GM18519 (cell line): ENCODE measurements around the gene ADAM22.
"Not testable (repeated sequence)": the region's sequence is repeated elsewhere in the genome, so short reads cannot be mapped to it uniquely, and the experiment has no call there.

Experiments used
- ATAC-seq: cut with Tn5 transposase; IDR thresholded peaks from one replicate; pipeline ENCODE4 v1.9.1; 2021; ENCODE audit warnings: mild to moderate bottlenecking, moderate library complexity; ENCODE audit not compliant: unreplicated experiment, low FRiP score

ADAM22 gene, protein sequence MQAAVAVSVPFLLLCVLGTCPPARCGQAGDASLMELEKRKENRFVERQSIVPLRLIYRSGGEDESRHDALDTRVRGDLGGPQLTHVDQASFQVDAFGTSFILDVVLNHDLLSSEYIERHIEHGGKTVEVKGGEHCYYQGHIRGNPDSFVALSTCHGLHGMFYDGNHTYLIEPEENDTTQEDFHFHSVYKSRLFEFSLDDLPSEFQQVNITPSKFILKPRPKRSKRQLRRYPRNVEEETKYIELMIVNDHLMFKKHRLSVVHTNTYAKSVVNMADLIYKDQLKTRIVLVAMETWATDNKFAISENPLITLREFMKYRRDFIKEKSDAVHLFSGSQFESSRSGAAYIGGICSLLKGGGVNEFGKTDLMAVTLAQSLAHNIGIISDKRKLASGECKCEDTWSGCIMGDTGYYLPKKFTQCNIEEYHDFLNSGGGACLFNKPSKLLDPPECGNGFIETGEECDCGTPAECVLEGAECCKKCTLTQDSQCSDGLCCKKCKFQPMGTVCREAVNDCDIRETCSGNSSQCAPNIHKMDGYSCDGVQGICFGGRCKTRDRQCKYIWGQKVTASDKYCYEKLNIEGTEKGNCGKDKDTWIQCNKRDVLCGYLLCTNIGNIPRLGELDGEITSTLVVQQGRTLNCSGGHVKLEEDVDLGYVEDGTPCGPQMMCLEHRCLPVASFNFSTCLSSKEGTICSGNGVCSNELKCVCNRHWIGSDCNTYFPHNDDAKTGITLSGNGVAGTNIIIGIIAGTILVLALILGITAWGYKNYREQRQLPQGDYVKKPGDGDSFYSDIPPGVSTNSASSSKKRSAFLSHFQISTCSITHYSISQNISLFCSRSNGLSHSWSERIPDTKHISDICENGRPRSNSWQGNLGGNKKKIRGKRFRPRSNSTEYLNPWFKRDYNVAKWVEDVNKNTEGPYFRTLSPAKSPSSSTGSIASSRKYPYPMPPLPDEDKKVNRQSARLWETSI

DNA sequence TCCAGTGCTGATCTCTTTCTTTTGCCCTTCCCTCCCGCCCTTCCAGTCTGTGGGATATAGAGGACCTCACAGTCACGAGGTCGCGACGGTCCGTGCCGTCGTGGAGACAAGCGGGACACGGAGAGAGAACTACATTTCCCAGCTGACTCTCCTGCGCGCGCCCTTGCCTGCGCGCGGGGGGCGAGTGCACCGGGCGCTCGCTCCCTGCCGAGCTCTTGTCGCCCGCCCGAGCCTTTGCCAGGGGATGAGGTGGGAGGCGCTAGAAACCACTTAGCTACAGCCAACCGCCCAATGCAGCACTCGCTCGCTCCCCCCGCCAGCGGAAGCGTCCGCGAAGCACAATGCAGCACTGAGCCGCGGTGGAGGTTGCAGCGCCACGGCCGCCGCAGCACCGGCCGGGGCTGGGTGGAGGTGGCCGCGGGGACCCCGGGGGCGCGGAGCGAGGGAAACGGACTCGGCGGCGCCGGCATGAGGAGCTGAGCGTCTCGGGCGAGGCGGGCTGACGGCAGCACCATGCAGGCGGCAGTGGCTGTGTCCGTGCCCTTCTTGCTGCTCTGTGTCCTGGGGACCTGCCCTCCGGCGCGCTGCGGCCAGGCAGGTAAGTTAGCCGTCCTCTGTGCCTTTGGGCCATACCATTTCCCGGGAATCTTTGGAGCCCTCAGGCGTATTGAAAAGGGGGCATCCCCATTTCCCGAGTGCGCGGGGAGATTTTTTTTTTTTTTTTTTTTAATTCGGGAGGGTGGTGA lies at the start of gene ADAM22:
Gene ADAM22, plus strand, starts transcription at position 299 of the 746 bp plus-strand sequence. Its CDS starts 215 bp downstream, at position 514.
- ATAC-seq, result peak; percentile 97

DNA sequence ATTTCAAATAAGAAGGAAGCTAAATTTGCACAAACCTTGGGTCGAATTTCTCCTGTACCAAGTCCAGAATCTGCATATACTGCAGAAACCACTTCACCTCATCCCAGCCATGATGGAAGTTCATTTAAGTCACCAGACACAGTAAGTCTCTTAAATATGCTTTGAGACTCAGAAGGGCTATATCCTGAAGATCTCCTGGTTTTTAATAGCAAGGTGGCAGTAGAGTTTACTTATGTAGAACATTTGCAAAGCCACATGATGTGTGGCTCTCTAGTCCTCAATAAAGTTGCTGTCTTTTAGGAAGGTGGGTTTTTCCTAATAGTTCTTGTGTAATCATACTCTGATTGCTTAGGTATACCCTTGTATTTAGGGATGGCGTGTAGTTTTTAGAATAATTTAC lies 49.0 kb upstream of the ADAM22 start:
- ATAC-seq, result no peak

DNA sequence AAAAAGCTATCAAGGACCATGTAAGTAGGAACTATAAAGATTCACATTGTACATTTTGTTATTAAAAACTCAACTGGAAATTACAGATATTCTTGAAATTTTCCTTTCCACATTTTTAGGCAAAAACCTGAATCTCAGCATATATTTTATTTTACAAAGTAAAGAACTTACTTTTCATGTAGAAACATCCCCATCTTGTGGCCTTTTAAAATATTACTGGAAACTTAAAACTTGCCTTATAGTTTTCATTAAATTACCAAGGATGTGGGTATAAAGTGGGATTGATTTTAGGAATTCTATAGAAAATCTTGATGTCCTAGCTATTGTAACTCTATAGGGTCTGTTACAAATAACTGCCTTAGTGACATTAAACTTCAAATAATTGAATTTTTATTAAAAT lies 47.2 kb upstream of the ADAM22 start:
- ATAC-seq, result no peak

DNA sequence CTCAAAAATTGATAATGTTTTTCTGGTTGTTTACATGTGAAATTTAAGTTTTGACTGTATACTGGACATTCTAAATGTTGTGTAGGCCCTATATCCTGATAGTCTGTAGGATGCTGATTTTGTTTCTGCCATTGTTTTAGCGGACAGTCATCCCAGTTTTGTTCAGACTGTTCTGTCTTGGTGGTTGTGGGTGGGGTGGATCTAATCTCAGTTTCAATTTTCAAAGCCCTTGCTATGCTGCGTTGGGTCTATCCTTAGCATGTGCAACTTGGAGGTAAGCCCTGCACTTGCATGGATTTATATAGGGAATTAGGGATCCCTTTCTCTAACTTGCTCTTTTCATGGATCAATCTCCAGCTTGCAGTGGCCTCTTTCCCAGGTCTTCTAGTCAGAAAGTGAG lies 38.7 kb upstream of the ADAM22 start:
- ATAC-seq, result no peak

DNA sequence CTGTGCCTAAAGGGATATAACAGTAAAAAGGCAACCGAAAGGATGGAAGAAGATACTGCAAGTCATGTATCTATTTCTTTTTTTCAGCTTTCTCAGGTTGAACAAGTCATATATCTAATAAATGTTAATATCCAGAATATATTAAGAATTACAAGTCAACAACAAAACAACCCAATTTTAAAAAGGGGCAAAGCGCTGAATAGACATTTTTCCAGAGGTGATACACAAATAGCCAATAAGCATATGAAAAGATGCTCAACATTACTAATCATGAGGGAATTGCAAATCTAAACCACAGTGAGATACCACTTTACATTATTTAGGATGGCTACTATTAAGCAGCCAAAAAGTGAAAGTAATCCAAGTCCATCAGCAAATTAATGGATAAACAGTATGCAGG lies 34.8 kb upstream of the ADAM22 start:
- no peak for ATAC-seq

DNA sequence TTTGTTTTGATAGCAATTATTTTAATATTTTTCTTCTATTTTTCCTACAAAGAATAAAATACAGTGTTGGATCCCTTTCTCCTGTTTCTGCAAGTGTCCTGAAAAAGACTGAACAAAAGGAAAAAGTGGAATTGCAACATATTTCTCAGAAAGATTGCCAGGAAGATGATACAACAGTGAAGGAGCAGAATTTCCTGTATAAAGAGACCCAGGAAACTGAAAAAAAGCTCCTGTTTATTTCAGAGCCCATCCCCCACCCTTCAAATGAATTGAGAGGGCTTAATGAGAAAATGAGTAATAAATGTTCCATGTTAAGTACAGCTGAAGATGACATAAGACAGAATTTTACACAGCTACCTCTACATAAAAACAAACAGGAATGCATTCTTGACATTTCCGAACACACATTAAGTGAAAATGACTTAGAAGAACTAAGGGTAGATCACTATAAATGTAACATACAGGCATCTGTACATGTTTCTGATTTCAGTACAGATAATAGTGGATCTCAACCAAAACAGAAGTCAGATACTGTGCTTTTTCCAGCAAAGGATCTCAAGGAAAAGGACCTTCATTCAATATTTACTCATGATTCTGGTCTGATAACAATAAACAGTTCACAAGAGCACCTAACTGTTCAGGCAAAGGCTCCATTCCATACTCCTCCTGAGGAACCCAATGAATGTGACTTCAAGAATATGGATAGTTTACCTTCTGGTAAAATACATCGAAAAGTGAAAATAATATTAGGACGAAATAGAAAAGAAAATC lies 26.7 kb upstream of the ADAM22 start:
- not testable (repeated sequence) for ATAC-seq

DNA sequence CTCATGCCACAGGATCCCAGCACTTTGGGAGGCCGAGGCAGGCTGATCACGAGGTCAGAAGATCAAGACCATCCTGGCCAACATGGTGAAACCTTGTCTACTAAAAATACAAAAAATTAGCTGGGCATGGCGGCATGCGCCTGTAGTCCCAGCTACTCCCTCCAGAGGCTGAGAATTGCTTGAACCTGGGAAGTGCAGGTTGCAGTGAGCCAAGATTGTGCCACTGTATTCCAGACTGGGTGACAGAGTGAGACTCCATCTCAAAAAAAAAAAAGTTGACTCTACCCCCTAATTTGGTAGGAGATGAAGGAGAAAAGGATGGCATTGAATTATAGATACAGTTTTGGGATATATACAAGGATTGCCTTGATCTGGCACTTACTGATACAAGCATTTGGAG lies 25.2 kb upstream of the ADAM22 start:
- not testable (repeated sequence) for ATAC-seq

DNA sequence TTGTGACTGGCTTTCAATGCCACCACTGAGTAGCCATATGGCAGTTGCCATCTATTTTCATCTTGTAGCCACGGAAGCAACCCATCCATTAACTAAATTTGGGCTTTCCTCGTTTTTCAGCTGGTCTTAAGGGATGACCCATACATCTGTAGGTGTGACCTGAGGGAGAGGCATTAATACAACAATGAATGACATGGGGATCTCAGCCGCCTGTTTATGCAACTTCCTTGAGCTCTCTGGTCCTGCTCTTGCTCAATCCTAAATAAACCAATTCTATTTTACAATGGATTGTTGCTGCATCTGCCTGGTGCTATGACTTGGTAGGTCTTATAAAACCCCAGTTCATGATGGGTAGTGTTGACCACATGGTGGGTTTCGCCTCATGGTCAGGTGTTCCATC lies 21.9 kb upstream of the ADAM22 start:
- no peak for ATAC-seq

DNA sequence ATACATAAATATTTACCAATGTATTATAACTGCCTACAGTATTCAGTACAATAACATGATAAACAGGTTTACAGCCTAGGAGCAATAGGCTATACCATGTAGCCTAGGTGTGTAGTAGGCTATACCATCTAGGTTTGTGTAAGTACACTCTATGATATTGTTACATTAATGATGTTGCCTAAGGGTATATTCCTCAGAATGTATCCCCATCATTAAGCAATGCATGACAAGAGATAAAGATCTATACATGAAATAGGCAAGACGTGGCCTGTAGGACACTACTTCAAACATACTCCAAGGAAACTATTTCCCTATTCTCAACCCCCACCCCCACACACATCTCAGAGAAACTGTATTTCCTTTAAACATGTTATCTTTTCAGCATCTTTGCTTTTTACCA lies 15.3 kb upstream of the ADAM22 start:
- ATAC-seq, result no peak

DNA sequence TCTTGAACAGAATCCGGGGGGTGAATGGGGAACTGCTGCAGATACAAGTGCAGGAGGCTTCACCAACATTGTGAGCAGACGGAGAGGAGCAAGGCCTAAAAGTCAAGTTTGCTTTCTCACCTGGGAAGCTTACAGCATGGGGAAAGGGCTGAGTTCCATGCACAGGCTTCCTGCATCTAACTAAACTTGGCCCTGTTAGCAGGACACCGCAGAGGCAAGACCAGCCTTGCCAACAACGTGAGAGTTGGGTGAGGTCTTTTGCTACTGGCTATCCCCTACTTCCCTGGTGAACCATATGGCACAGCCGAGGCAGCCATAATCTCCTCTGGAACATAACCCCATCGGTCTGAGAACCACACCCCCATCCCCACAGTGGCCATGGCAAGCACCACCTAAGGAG lies 14.2 kb upstream of the ADAM22 start:
- no peak for ATAC-seq

DNA sequence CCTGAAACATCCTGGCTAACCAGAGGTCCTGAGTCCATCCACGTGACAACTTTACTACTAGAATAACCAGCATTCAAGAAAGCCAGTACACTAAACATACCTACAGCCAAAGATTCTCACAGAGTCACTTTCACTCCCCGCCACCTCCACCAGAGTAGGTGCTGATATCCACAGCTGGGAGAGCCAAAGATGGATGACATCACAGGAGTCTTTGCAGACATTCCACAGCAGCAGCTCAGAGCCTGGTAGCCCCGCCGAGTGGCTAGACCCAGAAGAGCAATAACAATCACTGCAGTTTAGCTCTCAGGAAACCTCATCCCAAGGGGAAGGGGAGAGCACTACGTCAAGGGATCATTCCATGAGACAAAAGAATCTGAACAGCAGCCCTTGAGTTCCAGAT lies 13.5 kb upstream of the ADAM22 start:
- ATAC-seq, result no peak

DNA sequence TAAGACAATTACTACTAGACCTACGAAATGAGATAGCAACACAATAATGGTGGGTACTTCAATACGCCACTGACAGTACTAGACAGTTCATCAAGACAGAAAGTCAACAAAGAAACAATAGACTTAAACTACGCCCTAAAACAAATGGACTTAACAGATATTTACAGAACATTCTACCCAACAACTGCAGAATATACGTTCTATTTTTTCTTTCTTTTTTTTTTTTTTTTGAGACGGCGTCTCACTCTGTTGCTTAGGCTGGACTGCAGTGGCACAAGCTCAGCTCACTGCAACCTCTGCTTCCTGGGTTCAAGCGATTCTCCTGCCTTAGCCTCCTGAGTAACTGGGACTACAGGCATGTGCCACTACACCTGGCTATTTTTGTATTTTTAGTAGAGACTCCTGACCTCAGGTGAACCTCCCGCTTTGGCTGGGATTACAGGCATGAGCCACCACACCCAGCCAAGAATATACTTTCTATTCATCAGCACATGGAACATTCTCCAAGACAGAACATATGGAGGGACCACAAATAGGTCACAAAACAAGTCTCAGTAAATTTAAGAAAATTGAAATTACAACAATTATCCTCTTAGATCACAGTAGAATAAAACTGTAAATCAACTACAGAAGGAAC lies 11.2 kb upstream of the ADAM22 start:
- ATAC-seq, result not testable (repeated sequence)

DNA sequence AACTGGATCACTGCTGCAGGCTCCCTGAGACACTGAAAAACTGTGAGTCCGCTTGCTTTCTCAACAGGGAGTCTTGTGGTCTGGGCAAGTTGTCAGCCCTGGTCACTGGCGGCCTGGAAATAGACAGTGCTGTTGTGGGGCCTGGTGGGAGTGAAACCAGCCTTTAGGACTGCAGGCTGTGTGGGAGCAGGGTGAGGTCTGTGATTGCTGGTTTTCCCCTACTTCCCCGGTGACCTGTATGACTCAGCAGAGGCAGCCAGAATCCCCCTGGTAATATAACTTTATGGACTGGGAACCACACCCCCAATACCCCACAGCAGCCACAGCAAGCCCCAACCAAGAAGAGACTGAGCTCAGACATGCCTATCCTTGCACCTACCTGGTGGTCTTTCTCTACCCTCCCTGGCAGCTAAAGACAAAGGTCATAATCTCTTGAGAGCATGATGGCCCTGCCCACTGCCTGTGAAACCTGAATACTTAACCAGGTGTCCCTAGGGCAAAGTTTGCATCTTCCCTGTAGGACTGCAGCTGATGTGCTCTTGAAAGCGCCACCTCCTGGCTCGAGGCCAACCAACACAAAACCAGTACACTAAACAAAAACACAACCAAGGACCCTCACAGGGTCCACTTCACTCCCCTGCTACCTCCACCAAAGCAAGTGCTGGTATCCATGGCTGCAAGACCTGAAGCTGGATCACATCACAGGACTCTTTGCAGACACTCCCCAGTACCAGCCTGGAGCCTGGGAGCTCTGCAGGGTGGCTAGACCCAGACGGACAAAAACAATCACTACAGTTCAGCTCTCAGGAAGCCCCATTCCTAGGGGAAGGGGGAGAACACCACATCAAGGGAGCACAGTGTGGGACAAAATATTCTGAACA lies 7.2 kb upstream of the ADAM22 start:
- ATAC-seq, result peak; percentile 96

DNA sequence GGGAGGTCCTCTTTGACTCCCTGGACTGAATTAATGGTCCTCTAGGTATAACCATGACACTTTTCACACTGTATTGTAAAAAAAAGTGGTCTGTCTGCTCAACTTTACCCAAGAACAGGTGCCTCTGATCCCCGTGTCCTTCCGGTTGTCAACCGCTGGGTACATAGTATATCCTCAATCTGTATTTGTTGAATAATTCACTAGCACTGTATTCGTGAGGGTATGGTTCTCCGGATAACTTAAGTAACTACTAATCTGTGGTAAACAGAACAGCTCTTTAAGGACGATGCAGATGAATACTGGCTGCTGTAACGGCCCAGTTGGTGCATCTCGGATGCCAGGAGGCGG lies 472 bp upstream of the ADAM22 start:
- peak; percentile 3 for ATAC-seq

DNA sequence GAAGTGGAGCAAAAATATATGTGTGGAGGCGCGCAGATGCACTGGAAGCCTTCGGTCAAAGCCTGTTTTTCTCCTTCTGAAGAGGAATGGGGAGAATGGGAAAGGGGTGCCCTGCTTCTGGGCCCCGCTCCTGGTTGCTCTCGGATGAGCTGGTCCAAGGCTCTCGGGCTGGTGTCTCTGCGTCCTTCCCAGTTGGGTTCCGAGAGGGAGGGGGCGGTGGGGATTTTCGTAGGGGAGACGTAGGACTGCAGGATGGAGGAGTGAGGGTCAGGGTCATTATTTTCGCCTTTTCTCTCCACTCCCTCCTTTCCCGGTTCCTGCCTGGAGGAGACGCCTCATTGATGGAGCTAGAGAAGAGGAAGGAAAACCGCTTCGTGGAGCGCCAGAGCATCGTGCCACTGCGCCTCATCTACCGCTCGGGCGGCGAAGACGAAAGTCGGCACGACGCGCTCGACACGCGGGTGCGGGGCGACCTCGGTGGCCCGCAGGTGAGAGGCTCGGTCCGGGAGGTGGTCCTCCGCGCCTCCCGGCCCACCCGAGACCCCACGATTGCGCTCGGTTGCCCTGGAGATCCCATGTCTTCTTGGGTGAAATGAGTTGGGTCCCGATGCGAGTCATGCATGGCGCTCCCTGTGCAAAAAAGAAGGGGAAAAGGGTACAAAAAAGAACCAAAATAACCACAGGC lies 790 bp downstream of the ADAM22 start:
- no peak for ATAC-seq

DNA sequence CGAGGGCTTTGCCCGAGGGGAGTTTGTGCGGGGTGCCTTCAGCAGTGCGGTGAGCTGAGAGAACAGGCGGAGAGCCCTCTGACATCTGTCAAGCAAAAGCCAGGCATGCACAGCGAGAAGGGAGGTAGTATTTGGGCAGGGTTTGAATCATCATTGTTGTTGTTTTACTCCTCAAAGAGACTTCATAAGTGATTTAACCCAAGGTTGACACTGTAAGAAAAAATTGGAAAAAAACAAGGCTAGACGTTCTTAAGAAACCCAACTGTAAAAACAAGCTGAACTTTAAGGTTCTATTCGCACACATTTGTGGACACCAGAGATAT lies 1.3 kb downstream of the ADAM22 start:
- no peak for ATAC-seq

DNA sequence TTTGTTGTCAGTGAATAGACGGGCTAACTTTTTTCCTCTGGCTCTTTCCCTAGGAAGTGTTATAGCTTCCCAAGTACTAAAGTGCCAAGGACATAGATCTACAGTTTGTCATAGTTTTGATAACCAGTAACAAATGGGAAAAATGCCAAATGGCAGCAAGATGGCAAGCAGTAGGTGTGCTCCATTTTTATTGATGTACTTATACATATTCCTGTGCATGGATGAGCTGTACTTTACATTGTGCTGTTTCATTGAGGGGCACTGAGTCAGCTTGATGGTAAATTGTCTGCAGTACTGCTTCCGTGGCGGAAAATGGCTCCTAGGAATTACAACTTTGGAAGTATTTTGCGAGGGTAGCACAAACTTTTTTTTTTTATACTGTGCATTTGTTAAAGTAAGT lies 7.1 kb downstream of the ADAM22 start:
- no peak for ATAC-seq

DNA sequence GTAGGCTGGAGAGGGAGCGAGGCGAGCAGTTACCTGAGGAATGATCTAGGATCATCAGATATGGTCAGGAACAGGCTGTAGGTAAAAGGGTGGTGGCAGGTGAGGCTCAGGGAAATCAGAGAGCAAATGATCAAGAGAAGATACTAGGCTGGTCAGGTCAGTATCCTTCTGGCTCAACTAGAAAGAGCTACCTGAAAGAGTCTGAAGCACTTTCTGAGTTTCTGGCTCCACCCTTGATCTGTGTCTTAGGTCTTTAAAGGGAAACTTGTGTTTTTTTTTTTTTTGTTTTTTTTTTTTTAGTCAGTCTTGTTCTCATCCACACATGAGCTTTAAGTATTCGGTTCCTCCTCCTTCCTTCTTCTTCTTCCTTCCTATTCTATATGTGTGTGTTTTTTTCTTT lies 10.5 kb downstream of the ADAM22 start:
- no peak for ATAC-seq
